Calu3 (cell line): Measurements from ENCODE around the gene PADI3. TPM values are rescaled to one million over a fixed set of nuclear protein-coding genes. Genes with fewer than 3 reads are reported as not detected.

Source experiments
- BruUV-seq: library from RNA; stranded (reverse); fragments of 400-500 nt; replicated peaks from 2 replicates; lab custom pipeline; 2021; lab: Mats Ljungman, UMichigan
- CTCF ChIA-PET: fragments of 300-600 bp; sonication (Branson Sonifier 250); formaldehyde crosslinking; loops from one replicate; lab custom pipeline; 2022; ENCODE audit warnings: antibody characterized with exemption; lab: Charles Lee
- DNase-seq: peaks from one replicate; pipeline ENCODE4 v3.0.0; 2022
- H3K27ac Mint-ChIP-seq: one replicate; pipeline ENCODE4 v1.8.0; 2022; ENCODE audit warnings: mixed read lengths; ENCODE audit not compliant: unreplicated experiment
- H3K27me3 Mint-ChIP-seq: one replicate; pipeline ENCODE4 v1.8.0; 2022; ENCODE audit warnings: mixed read lengths; ENCODE audit not compliant: unreplicated experiment
- H3K36me3 Mint-ChIP-seq: one replicate; pipeline ENCODE4 v1.8.0; 2022; ENCODE audit warnings: mild to moderate bottlenecking, moderate library complexity, mixed read lengths; ENCODE audit not compliant: insufficient read depth, unreplicated experiment
- H3K4me1 Mint-ChIP-seq: one replicate; pipeline ENCODE4 v1.8.0; 2022; ENCODE audit warnings: mild to moderate bottlenecking, low read depth, mixed read lengths; ENCODE audit not compliant: unreplicated experiment
- H3K4me3 Mint-ChIP-seq: one replicate; pipeline ENCODE4 v1.8.0; 2022; ENCODE audit warnings: mild to moderate bottlenecking, low read depth, moderate library complexity, mixed read lengths; ENCODE audit not compliant: unreplicated experiment
- H3K9me3 Mint-ChIP-seq: one replicate; pipeline ENCODE4 v1.8.0; 2022; ENCODE audit warnings: low read depth, mixed read lengths; ENCODE audit not compliant: unreplicated experiment
- CTCF ChIP-seq: fragments of 200-600 bp; IDR thresholded peaks from one replicate; pipeline ENCODE4 v1.8.0; 2022; ENCODE audit warnings: antibody characterized with exemption; ENCODE audit not compliant: unreplicated experiment
- intact Hi-C: fragments of 100-400 bp; cut with micrococcal nuclease; formaldehyde crosslinking; loops from one replicate; pipeline ENCODE4 v1.10.0; 2022; ENCODE audit not compliant: unreplicated experiment
- total RNA-seq: library from RNA; stranded (reverse); gene quantifications from 2 replicates; pipeline ENCODE4 v1.2.3, GENCODE V29; 2022

PADI3 gene
- total RNA-seq, 1 experiment from 2014 or later, result 0.21 TPM

- no TSS peak for BruUV-seq
- CTCF ChIA-PET, result interaction anchor here (0.7 to 2.0 kb wide), 4 partner anchors 18 to 80 kb away, joined by 3 to 7 read pairs (median 4); no protein-coding TSS in a partner anchor
- H3K27me3 Mint-ChIP-seq, result no peaks in the 10 kb centered on the region
- intact Hi-C loops, result no loop called here
- H3K27ac Mint-ChIP-seq, result peak overlapping the region; percentile 83
- H3K36me3 Mint-ChIP-seq, result peaks cover 19% of the 10 kb centered on the region
- H3K4me3 Mint-ChIP-seq, result no peak overlapping the region
- peaks cover 69% of the 10 kb centered on the region for H3K4me1 Mint-ChIP-seq
- TF ChIP-seq CTCF, result no peak
- DNase-seq, result no peak
- no peaks in the 10 kb centered on the region for H3K9me3 Mint-ChIP-seq
Measured at GRCh38 chr1:17208546-17208945, 40.4 kb upstream of the PADI3 start.

- DNase-seq, result no peak
- intact Hi-C loops, result no loop called here
- no TSS peak for BruUV-seq
- no peaks in the 10 kb centered on the region for H3K9me3 Mint-ChIP-seq
- peaks cover 69% of the 10 kb centered on the region for H3K4me1 Mint-ChIP-seq
- no peak for TF ChIP-seq CTCF
- peaks cover 19% of the 10 kb centered on the region for H3K36me3 Mint-ChIP-seq
- peak overlapping the region; percentile 34 for H3K27ac Mint-ChIP-seq
- no peaks in the 10 kb centered on the region for H3K27me3 Mint-ChIP-seq
- no peak overlapping the region for H3K4me3 Mint-ChIP-seq
- CTCF ChIA-PET, result no interaction called here
Measured at GRCh38 chr1:17209430-17209829, 39.5 kb upstream of the PADI3 start.

- Mint-ChIP-seq H3K4me1 (peaks cover 69% of the 10 kb centered on the region), H3K4me3 (no peak overlapping the region), H3K27ac (peak overlapping the region; percentile 27), H3K27me3 (no peaks in the 10 kb centered on the region), H3K9me3 (no peaks in the 10 kb centered on the region), H3K36me3 (peaks cover 19% of the 10 kb centered on the region)
- no peak for DNase-seq
- TF ChIP-seq CTCF, result no peak
- BruUV-seq, result no TSS peak
- intact Hi-C loops, result no loop called here
- CTCF ChIA-PET, result no interaction called here
Measured at GRCh38 chr1:17210176-17210575, 38.7 kb upstream of the PADI3 start.

GRCh38 chr1:17211377-17211776 is 37.5 kb upstream of the PADI3 start:
- Mint-ChIP-seq H3K36me3 (peaks cover 19% of the 10 kb centered on the region), H3K4me3 (no peak overlapping the region), H3K27ac (no peak overlapping the region), H3K9me3 (no peaks in the 10 kb centered on the region), H3K27me3 (no peaks in the 10 kb centered on the region), H3K4me1 (peaks cover 69% of the 10 kb centered on the region)
- TF ChIP-seq CTCF, result no peak
- intact Hi-C loops, result no loop called here
- DNase-seq, result no peak
- no TSS peak for BruUV-seq
- CTCF ChIA-PET, result no interaction called here
